ENCODE results near the gene MTSS2.

Gene MTSS2

GRCh38 chr16:70689035-70689969 is 3.4 kb upstream of the MTSS2 start:
- Histone ChIP-seq H3K36me3 (ENCODE audit: insufficient read depth, low read length) (no peaks in the 10 kb centered on the region), H3K4me3 (ENCODE audit: low read depth in 1 of 2, low read length in 2 of 2) (peak overlapping the region in 1 of 2 donors; percentile 7), H3K27ac (ENCODE audit: low read depth, low read length) (peak overlapping the region; percentile 93), H3K9me3 (ENCODE audit: low read length) (no peaks in the 10 kb centered on the region), H3K27me3 (ENCODE audit: control insufficient read depth in 1 of 2, insufficient read depth in 2 of 2, low read length in 2 of 2) (no peaks in the 10 kb centered on the region), H3K4me1 (ENCODE audit: insufficient read depth, low read length) (peaks cover 86% of the 10 kb centered on the region), H3K9ac (ENCODE audit: low read length) (no peak overlapping the region)

- no peaks in the 10 kb centered on the region for H3K36me3 ChIP-seq (ENCODE audit: insufficient read depth, low read length)
- peaks cover 84% of the 10 kb centered on the region for H3K4me1 ChIP-seq (ENCODE audit: insufficient read depth, low read length)
- peak overlapping the region; percentile 27 for H3K9ac ChIP-seq (ENCODE audit: low read length)
- H3K4me3 ChIP-seq (ENCODE audit: low read depth in 1 of 2, low read length in 2 of 2) = peak overlapping the region in 1 of 2 donors; percentile 7
- H3K27ac ChIP-seq (ENCODE audit: low read depth, low read length) = peak overlapping the region; percentile 93
- H3K9me3 ChIP-seq (ENCODE audit: low read length) = no peaks in the 10 kb centered on the region
- no peaks in the 10 kb centered on the region for H3K27me3 ChIP-seq (ENCODE audit: control insufficient read depth in 1 of 2, insufficient read depth in 2 of 2, low read length in 2 of 2)
Observed at GRCh38 chr16:70688246-70688742, 2.4 kb upstream of the MTSS2 start.

GRCh38 chr16:70687671-70688245 is 1.9 kb upstream of the MTSS2 start:
- H3K36me3 ChIP-seq (ENCODE audit: insufficient read depth, low read length) = peaks cover 5% of the 10 kb centered on the region
- H3K9ac ChIP-seq (ENCODE audit: low read length) = peak overlapping the region; percentile 27

GRCh38 chr16:70687102-70687511 is 1.3 kb upstream of the MTSS2 start:
- Histone ChIP-seq H3K27ac (ENCODE audit: low read depth, low read length) (peak overlapping the region; percentile 92), H3K4me1 (ENCODE audit: insufficient read depth, low read length) (peaks cover 84% of the 10 kb centered on the region), H3K36me3 (ENCODE audit: insufficient read depth, low read length) (peaks cover 8% of the 10 kb centered on the region), H3K27me3 (ENCODE audit: control insufficient read depth in 1 of 2, insufficient read depth in 2 of 2, low read length in 2 of 2) (no peaks in the 10 kb centered on the region), H3K9ac (ENCODE audit: low read length) (peak overlapping the region; percentile 27), H3K4me3 (ENCODE audit: low read depth in 1 of 2, low read length in 2 of 2) (peak overlapping the region in 1 of 2 donors; percentile 63), H3K9me3 (ENCODE audit: low read length) (no peaks in the 10 kb centered on the region)

More at GRCh38 chr16:70687671-70688245, 1.9 kb upstream of the MTSS2 start:
- H3K27me3 ChIP-seq (ENCODE audit: control insufficient read depth in 1 of 2, insufficient read depth in 2 of 2, low read length in 2 of 2) = no peaks in the 10 kb centered on the region
- H3K4me1 ChIP-seq (ENCODE audit: insufficient read depth, low read length) = peaks cover 84% of the 10 kb centered on the region
- H3K4me3 ChIP-seq (ENCODE audit: low read depth in 1 of 2, low read length in 2 of 2) = no peak overlapping the region
- H3K9me3 ChIP-seq (ENCODE audit: low read length) = no peaks in the 10 kb centered on the region
- peak overlapping the region; percentile 93 for H3K27ac ChIP-seq (ENCODE audit: low read depth, low read length)

DNA sequence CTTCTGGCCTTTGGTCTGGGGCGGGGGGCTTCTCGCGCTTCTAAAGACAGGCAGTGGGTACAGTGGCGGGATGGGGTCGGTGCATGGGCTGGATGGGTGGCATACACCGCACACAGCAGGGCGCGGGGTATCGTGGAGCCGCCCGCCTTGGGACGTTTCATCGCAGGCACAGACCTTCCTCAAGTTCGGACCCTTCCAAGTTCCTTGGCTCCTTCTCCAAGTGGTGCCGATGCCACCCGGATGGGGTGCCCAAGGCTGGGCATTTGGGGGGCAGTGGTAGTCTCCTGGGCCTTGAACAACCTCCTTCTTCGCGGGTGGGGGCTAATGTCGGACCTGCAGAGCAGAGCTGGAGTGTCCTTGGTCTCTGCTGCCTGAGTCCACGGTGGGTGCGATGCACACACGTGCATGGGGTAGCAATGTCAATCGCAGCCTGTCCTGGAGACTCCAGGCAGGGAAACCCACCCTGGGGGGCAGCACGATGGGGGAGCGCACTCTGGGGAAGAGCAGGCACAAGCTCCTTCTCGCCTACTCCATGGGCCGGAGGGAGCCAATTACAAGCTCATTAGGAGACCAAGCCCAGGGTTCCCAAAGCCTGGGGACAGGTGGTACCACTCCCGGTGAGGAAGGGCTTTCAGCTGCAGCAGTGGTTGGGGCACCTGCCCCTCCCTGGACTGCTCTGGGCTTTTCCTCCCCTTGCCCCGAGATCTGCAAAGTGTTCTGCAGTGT is 686 bp upstream of the MTSS2 start:
- Histone ChIP-seq H3K9ac (ENCODE audit: low read length) (peak overlapping the region; percentile 78), H3K27ac (ENCODE audit: low read depth, low read length) (peak overlapping the region; percentile 92), H3K4me3 (ENCODE audit: low read depth in 1 of 2, low read length in 2 of 2) (peak overlapping the region; percentile 36 to 63), H3K9me3 (ENCODE audit: low read length) (no peaks in the 10 kb centered on the region), H3K4me1 (ENCODE audit: insufficient read depth, low read length) (peaks cover 84% of the 10 kb centered on the region), H3K27me3 (ENCODE audit: control insufficient read depth in 1 of 2, insufficient read depth in 2 of 2, low read length in 2 of 2) (no peaks in the 10 kb centered on the region), H3K36me3 (ENCODE audit: insufficient read depth, low read length) (peaks cover 8% of the 10 kb centered on the region)

DNA sequence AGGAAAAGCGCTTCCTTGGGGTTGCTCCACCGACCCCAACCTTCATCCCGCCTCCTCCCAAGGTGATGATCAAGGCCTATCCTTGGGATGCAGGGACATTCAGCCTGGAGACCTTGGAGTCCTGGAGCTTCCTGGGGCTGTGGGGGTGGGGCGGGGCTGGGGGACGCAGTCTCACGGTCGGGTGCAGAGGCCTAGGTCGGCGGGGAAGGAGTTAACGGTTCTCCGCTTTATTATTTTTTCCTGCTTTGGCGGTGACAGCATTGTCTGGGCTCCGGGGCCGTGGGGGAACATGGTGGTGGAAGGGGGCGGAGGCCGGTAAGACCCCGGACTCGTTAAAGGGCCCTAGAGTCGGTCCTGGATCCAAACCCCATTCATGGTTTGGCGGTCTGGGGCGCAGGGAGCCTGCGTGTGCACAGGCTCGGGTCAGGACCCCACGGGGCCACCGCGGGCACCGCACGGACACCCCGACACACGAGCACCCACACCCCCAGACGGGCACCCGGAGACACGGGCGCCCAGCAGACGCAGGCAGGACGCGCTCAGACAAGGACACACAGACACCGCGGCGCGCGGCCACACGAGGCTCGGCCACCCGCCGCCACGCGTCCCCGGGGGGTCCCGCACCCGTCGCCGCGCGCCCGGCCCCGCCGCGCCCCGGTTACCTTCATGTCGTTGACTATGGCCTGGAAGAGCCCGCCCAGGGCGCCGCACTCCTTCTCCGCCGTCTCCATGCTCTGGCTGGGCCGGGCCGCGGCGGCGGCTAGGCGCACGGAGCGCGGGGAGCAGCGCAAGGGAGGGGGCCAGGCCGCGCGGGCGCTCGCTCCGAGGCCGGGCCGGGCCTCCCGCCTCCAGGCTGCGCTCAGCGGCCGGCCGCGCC is 554 bp downstream of the MTSS2 start:
- Histone ChIP-seq H3K4me1 (ENCODE audit: insufficient read depth, low read length) (peaks cover 84% of the 10 kb centered on the region), H3K27me3 (ENCODE audit: control insufficient read depth in 1 of 2, insufficient read depth in 2 of 2, low read length in 2 of 2) (no peaks in the 10 kb centered on the region), H3K9me3 (ENCODE audit: low read length) (no peaks in the 10 kb centered on the region), H3K4me3 (ENCODE audit: low read depth in 1 of 2, low read length in 2 of 2) (peak overlapping the region; percentile 63 to 92), H3K9ac (ENCODE audit: low read length) (peak overlapping the region; percentile 92), H3K27ac (ENCODE audit: low read depth, low read length) (peak overlapping the region; percentile 96), H3K36me3 (ENCODE audit: insufficient read depth, low read length) (peaks cover 12% of the 10 kb centered on the region)

- peaks cover 18% of the 10 kb centered on the region for H3K36me3 ChIP-seq (ENCODE audit: insufficient read depth, low read length)
- peak overlapping the region; percentile 92 for H3K9ac ChIP-seq (ENCODE audit: low read length)
- no peaks in the 10 kb centered on the region for H3K9me3 ChIP-seq (ENCODE audit: low read length)
- H3K4me3 ChIP-seq (ENCODE audit: low read depth in 1 of 2, low read length in 2 of 2) = peak overlapping the region; percentile 63 to 92
- peaks cover 76% of the 10 kb centered on the region for H3K4me1 ChIP-seq (ENCODE audit: insufficient read depth, low read length)
- H3K27ac ChIP-seq (ENCODE audit: low read depth, low read length) = peak overlapping the region; percentile 96
- H3K27me3 ChIP-seq (ENCODE audit: control insufficient read depth in 1 of 2, insufficient read depth in 2 of 2, low read length in 2 of 2) = no peaks in the 10 kb centered on the region
Observed at GRCh38 chr16:70684146-70685060, 1.4 kb downstream of the MTSS2 start.

DNA sequence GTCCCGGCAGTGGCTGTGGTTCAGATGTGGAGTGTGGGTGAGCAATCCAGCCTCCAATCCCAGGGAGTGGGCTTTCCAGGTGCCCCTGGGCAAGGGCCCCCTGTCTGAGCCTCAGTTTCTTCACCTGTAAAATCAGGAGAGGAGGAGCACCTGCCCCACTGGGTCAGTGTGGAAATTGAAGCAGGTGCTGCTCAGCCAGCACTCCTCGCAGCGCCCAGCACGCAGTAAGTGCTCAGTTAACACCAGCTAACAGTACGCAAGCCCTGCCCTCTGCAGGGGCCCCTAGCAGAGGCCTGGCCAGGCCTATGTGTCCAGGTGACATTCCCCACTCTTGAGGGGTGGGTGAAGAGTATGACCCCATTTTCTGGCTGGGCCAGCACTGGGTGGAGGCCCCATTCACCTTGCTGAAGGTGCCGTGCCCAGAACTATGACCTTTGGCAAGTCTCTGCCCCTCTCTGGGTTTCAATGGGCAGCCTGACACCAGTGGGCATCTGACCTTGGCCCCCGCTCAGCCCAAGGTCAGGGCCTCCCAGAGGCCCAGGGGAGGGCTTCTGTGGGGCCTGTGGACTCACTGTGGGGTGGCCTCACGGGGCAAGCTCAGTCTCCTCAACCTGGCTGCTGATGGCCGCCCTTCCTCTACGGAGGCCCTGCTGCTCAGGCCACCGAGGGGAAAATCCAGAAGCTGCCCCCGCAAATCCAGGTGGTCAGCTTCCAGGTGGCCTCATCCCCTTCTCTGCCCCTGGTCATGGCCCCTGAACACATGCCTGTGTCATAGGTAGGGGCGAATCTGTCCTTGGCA is 2.5 kb downstream of the MTSS2 start:
- no peaks in the 10 kb centered on the region for H3K27me3 ChIP-seq (ENCODE audit: control insufficient read depth in 1 of 2, insufficient read depth in 2 of 2, low read length in 2 of 2)
- H3K27ac ChIP-seq (ENCODE audit: low read depth, low read length) = peak overlapping the region; percentile 96
- peak overlapping the region; percentile 63 to 92 for H3K4me3 ChIP-seq (ENCODE audit: low read depth in 1 of 2, low read length in 2 of 2)
- peak overlapping the region; percentile 92 for H3K9ac ChIP-seq (ENCODE audit: low read length)
- peaks cover 28% of the 10 kb centered on the region for H3K36me3 ChIP-seq (ENCODE audit: insufficient read depth, low read length)
- H3K9me3 ChIP-seq (ENCODE audit: low read length) = no peaks in the 10 kb centered on the region
- H3K4me1 ChIP-seq (ENCODE audit: insufficient read depth, low read length) = peaks cover 66% of the 10 kb centered on the region

- H3K27ac ChIP-seq (ENCODE audit: low read depth, low read length) = peak overlapping the region; percentile 96
- peak overlapping the region; percentile 92 for H3K9ac ChIP-seq (ENCODE audit: low read length)
- peaks cover 57% of the 10 kb centered on the region for H3K4me1 ChIP-seq (ENCODE audit: insufficient read depth, low read length)
- peaks cover 37% of the 10 kb centered on the region for H3K36me3 ChIP-seq (ENCODE audit: insufficient read depth, low read length)
- no peaks in the 10 kb centered on the region for H3K9me3 ChIP-seq (ENCODE audit: low read length)
- H3K4me3 ChIP-seq (ENCODE audit: low read depth in 1 of 2, low read length in 2 of 2) = peak overlapping the region in 1 of 2 donors; percentile 92
- no peaks in the 10 kb centered on the region for H3K27me3 ChIP-seq (ENCODE audit: control insufficient read depth in 1 of 2, insufficient read depth in 2 of 2, low read length in 2 of 2)
Observed at GRCh38 chr16:70682239-70683145, 3.4 kb downstream of the MTSS2 start.

Data from muscle layer of colon (tissue), 2 donors.